HG02938 (cell line): ENCODE measurements around the gene PLEKHB1.

Experiments used
- ATAC-seq: cut with Tn5 transposase; IDR thresholded peaks from one replicate; pipeline ENCODE4 v1.9.1; 2021; ENCODE audit warnings: mild to moderate bottlenecking, moderate library complexity; ENCODE audit not compliant: unreplicated experiment

Gene PLEKHB1

GRCh38 chr11:73648121-73648520, 1.7 kb downstream of the PLEKHB1 start:
- no peak for ATAC-seq

- no peak for ATAC-seq
Observed at GRCh38 chr11:73648571-73649046, 2.2 kb downstream of the PLEKHB1 start.

- ATAC-seq, result no peak
Observed at GRCh38 chr11:73649206-73649605, 2.8 kb downstream of the PLEKHB1 start.

- ATAC-seq, result no peak
Observed at GRCh38 chr11:73650400-73650799, 4.0 kb downstream of the PLEKHB1 start.

- ATAC-seq, result no peak
Observed at GRCh38 chr11:73651252-73651651, 4.9 kb downstream of the PLEKHB1 start.

GRCh38 chr11:73651661-73652045, 5.3 kb downstream of the PLEKHB1 start:
- ATAC-seq, result no peak

GRCh38 chr11:73652046-73652730, 5.8 kb downstream of the PLEKHB1 start:
- ATAC-seq, result no peak

GRCh38 chr11:73652856-73653559, 6.6 kb downstream of the PLEKHB1 start:
- no peak for ATAC-seq

- ATAC-seq, result no peak
Observed at GRCh38 chr11:73653996-73654395, 7.6 kb downstream of the PLEKHB1 start.

- ATAC-seq, result no peak
Observed at GRCh38 chr11:73654482-73655021, 8.2 kb downstream of the PLEKHB1 start.

- no peak for ATAC-seq
Observed at GRCh38 chr11:73655686-73656085, 9.3 kb downstream of the PLEKHB1 start.

GRCh38 chr11:73656985-73657384, 10.6 kb downstream of the PLEKHB1 start:
- no peak for ATAC-seq

- ATAC-seq, result no peak
Observed at GRCh38 chr11:73659961-73660360, 13.6 kb downstream of the PLEKHB1 start.

GRCh38 chr11:73660497-73661034, 14.2 kb downstream of the PLEKHB1 start:
- no peak for ATAC-seq

- no peak for ATAC-seq
Observed at GRCh38 chr11:73661035-73661628, 14.8 kb downstream of the PLEKHB1 start.

- ATAC-seq, result no peak
Observed at GRCh38 chr11:73662445-73663157, 16.2 kb downstream of the PLEKHB1 start.

GRCh38 chr11:73663604-73664495, 17.5 kb downstream of the PLEKHB1 start:
- no peak for ATAC-seq

GRCh38 chr11:73664877-73665276, 18.5 kb downstream of the PLEKHB1 start:
- no peak for ATAC-seq

- no peak for ATAC-seq
Observed at GRCh38 chr11:73667891-73668290, 21.5 kb downstream of the PLEKHB1 start.

GRCh38 chr11:73670808-73671207, 24.4 kb downstream of the PLEKHB1 start:
- no peak for ATAC-seq
